EH (cell line): Measurements from ENCODE around the gene PLPPR5.
"Not testable (repeated sequence)": the region's sequence is repeated elsewhere in the genome, so short reads cannot be mapped to it uniquely, and the experiment has no call there.

ENCODE experiments used
- DNase-seq: peaks from one replicate; pipeline ENCODE4 v3.0.0-alpha.2; 2015; ENCODE audit warnings: low read depth

Gene PLPPR5

GRCh38 chr1:99004861-99005442 lies at the start of gene PLPPR5:
PLPPR5 (minus strand) TSS chr1:99004861; CDS start chr1:99004671, 190 bp downstream.
- DNase-seq = peak; percentile 11

- DNase-seq = no peak
Observed at GRCh38 chr1:99051611-99052283, 47.1 kb upstream of the PLPPR5 start.

- DNase-seq = no peak
Observed at GRCh38 chr1:99049745-99050144, 45.1 kb upstream of the PLPPR5 start.

- not testable (repeated sequence) for DNase-seq
Observed at GRCh38 chr1:99036746-99037145, 32.1 kb upstream of the PLPPR5 start.

- DNase-seq = no peak
Observed at GRCh38 chr1:99018313-99018712, 13.7 kb upstream of the PLPPR5 start.

DNA sequence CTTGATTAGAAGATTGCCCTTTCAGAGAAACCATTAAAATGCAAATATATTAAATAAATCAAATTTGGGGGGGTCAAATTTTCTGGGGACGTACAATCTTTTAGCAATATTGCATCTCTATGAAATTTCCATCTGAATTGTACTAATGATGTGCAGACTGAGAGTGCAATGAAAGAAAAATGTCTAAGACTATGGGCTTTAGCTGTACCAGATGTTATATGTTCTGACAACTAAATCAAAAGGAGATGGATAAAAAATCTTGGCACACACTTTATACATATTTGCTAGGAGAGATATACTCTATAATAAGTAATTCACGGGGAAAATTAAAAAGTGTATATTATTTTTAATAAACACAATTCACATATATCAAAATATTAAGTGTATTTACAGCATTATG lies 13.0 kb upstream of the PLPPR5 start:
- no peak for DNase-seq

GRCh38 chr1:99010679-99011078 lies 6.0 kb upstream of the PLPPR5 start:
- DNase-seq = no peak

GRCh38 chr1:99007366-99007765 lies 2.7 kb upstream of the PLPPR5 start:
- no peak for DNase-seq

DNA sequence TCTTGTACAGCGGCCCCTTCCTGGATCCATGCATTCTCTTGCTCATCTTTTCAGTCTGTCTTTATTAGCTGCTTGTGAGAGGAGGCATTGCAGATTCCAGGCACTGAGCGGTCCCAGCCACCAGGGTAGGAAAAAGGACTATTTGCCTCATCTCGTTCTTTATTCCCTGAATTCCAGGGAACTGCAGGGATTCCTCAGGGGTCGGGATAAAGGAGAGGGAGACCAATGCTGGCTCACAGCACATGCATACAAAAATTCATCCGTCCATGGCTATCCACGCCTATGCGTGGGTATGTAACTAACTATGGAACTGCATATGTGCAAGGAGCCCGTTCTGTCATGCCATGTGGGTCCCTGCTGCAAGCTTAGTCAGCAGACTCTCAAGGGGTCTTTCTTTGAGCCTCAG lies 879 bp upstream of the PLPPR5 start:
- no peak for DNase-seq

DNA sequence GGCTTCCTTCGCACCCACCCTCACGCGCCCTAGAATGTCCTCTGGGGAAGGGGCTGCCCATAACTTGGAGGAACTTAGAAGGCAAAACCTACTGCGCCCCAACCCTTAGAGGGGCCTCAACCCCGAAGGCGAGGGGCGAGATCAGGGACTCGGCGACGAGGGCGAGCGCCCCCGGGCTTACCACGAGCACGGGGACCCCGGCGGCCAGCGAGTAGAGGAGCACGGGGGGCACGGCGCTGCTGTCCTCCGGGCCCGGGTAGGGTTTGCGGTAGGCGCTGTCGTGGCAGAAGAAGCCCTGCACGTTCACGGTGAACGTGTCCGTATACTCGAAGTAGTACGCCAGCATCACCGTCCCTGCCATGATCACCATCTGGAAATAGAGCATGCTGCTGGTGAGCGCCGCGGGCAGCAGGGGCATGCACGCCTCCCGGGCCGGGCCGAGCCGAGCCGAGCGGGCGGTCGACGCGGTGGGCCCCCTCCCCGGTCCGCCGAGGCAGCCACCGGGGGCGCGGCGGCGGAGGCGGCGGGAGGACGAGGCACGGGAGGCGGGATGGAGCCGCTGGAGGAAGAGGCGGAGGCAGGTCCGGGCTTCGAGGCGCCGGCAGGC lies 304 bp downstream of the PLPPR5 start:
- DNase-seq = peak; percentile 25

DNA sequence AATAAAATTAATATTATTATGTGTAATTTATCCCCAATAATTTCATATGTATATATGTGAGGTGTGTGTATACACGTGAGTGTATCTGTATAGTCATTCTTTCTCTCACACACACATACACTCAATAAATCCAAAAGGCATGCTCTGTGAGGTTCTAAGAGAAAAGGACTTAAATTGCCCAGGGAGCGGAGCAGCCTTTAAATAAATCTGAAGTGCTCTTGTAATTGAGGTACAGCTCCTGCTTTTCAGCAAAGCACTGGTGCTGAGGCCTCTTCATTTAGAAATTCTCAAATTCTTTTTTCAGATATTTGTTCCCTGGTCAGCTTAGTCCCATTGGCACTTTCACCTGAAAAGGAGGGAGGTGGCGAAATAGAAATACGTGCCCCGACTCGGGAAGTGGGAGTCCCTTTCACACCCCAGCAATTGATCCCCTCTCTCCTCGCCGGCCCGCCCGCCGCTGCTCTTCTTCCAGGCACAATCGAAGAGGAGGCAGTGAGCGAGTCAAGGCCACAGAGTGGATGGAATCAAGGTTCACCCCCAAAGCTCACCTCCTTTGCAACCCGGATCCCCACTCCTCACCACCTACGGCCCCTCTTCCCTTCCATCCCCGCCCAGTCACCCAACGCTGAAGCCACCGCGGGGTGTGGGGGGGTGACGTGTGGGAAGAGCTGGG lies 944 bp downstream of the PLPPR5 start:
- no peak for DNase-seq

DNA sequence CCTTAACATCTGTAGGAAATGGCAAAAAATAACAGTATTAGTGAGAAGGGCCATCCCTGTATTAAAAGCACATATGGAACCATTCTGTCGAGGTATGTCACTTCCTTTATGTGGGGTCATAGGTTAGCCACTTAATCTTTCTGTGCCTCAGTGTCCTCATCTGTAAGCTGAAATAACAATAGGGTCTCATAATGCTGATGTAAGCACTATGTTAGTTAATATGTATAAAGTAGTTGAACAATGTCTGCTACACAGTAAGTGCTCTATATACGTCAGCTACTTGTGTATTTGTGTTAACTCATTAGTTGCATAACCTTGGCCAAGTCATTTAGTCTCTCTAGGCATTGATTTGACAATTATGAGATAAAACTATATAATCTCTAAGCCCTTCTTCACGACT lies 11.8 kb downstream of the PLPPR5 start:
- DNase-seq = no peak

GRCh38 chr1:98991127-98992012 lies 13.3 kb downstream of the PLPPR5 start:
- peak; percentile 72 for DNase-seq

GRCh38 chr1:98989556-98989907 lies 15.1 kb downstream of the PLPPR5 start:
- no peak for DNase-seq

GRCh38 chr1:98988904-98989555 lies 15.6 kb downstream of the PLPPR5 start:
- peak; percentile 2 for DNase-seq

DNA sequence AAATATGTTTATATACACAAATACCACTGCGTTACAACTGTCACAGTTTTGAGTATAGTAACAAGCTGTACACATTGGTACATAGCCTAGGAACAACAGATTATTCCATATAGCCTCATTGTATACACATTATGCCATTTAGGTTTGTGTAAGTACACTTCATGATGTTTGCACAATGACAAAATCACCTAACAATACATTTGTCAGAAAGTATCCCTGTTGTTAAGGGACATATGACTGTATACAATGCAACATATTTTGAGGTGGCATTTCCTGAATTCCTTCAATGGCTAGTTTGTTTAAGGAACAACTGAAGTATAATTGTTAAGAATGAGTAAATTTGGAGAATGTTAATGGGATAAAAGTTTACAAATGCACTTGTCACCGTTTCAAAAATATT lies 19.0 kb downstream of the PLPPR5 start:
- DNase-seq = no peak

DNA sequence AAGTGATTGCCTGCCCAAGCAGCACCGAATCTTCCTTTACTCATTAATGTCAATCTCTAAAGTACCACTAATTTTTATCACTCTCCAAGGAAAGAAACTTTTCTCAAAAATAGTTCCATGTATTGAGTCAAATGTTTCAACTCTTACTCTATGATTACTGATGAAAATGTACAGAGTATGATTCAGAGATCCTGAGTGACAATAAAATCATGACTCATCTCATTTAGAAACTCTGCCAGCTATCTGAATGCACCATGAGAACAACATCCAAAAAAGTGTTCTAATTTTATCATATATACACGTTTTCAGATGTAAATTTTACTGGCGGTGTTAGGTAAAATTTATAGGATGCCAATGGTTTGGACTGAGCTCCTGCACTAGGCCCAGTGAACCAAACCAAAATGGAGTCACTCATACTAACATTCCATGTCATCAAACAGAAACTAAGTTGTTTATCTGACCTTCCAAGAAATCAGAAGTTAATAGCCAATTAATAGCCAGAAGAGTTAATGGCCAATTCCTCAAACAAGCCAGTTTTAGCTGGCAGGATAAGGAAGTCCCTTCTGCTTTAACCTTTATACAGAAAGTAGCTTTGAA lies 22.6 kb downstream of the PLPPR5 start:
- DNase-seq = peak; percentile 53

DNA sequence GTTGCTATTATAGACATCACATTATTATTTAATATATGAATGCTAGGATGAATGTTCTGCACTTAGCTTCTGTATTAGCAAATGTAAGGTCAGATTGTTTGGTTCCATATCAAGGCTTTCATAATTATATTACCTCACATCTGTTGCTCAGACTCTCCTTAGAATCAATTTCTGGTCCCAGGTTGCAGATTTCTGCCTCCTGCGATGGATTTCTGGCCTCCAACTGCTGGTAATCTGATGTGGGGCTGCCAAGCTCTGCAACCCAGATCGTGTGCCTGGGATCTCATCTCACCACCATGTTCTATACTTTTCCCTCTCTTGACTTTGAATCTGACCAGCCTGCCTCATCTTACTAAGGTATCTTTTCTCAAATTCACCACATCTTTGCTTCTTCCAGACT lies 25.2 kb downstream of the PLPPR5 start:
- no peak for DNase-seq

DNA sequence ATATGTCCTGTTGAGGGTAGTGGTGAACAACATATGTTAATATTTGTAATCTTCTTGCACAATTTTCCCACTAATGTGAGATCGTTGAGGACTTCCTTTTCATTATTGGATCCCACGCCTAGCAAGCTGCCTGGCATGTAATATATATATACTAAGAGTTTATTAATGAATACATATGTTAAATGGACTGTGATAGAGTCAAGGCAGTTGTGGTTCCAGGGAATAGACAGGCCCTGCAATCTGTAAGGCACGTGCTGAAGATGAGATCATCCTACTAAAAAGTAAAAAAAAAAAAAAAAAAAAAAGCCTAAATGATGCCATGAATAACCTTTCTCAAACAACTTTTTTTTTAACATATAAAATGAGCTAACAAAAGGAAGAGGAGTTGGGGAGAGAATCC lies 28.9 kb downstream of the PLPPR5 start:
- no peak for DNase-seq

GRCh38 chr1:98975113-98975512 lies 29.5 kb downstream of the PLPPR5 start:
- DNase-seq = no peak

- no peak for DNase-seq
Observed at GRCh38 chr1:98969798-98970490, 34.7 kb downstream of the PLPPR5 start.
